ENCODE data around the gene IMPG2. TPM values are rescaled to one million over a fixed set of nuclear protein-coding genes. Genes with fewer than 3 reads are reported as not detected.
"Not testable (repeated sequence)": the region's sequence is repeated elsewhere in the genome, so short reads cannot be mapped to it uniquely, and the experiment has no call there.

Gene IMPG2
- polyA plus RNA-seq (ENCODE audit: insufficient read length in 12 of 12), result 1 to 10 TPM in 8 of 12 donors, under 1 TPM in 3, not detected in 1; 0.94 to 1.9 (median 1.2) TPM
- long read RNA-seq, donor 1, result 0 reads
- long read RNA-seq, donor 2, result 0 reads
- long read RNA-seq, donor 3, result 0 reads
- long read RNA-seq, donor 4, result 0 reads
- long read RNA-seq, donor 5, result 0 reads
- long read RNA-seq, donor 6, result 0 reads
- long read RNA-seq, donor 7, result 0 reads
- long read RNA-seq, donor 8, result 0 reads
- long read RNA-seq, donor 9, result 0 reads
- long read RNA-seq, donor 10, result 0 reads
- long read RNA-seq, donor 11, result 0 reads

DNA sequence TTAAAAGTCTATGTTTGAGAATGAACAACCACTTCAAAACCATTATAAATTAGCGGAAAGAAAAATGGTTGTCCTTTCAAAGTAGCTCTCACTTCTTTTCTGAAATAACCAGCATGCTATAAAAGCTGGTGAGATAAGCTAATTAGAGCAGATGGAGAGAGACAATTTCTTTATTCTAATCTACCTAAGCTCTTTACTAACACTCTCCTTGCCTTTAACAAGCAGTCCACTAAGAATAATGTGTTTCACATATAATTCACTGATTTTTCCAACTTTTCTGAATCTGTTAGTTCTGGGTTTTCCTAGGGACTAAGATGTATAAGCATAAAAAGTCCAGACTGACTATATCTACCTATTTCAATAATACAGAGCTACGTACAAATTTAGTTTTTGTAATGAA is at the start of gene IMPG2:
TSS of gene IMPG2 (minus strand) at position 101 of the 400 bp plus-strand sequence. CDS start 203 bp downstream, outside the sequence.
- no peak for DNase-seq

GRCh38 chr3:101362406-101362805 is 42.0 kb upstream of the IMPG2 start:
- DNase-seq, result no peak

DNA sequence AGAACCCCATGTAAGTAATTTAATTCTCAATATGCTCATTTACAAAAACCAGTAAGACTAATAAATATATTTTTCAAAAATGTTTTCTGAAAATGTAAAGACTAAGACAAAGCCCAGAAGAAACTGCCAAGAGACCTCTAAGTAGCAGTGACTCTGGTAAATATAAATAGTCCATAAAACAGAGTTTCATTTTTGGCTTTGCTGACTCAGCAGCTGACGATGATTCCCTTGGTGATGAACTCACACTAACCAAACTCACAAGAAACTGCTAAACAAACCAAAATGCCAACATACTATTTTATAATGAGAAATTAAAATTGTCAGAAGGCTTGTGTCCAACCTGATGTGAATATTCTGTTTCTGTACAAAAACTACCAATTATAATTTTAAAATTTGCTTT is 31.5 kb upstream of the IMPG2 start:
- peak; percentile 4 for DNase-seq

- DNase-seq, result no peak
Measured at GRCh38 chr3:101340591-101340990, 20.2 kb upstream of the IMPG2 start.

- no peak for DNase-seq
Measured at GRCh38 chr3:101333883-101334282, 13.5 kb upstream of the IMPG2 start.

GRCh38 chr3:101329016-101329673 is 8.8 kb upstream of the IMPG2 start:
- DNase-seq, result no peak

GRCh38 chr3:101325393-101326134 is 5.2 kb upstream of the IMPG2 start:
- DNase-seq, result no peak

- no peak for DNase-seq
Measured at GRCh38 chr3:101319531-101319930, 844 bp downstream of the IMPG2 start.

GRCh38 chr3:101312545-101312944 is 7.8 kb downstream of the IMPG2 start:
- DNase-seq, result no peak

DNA sequence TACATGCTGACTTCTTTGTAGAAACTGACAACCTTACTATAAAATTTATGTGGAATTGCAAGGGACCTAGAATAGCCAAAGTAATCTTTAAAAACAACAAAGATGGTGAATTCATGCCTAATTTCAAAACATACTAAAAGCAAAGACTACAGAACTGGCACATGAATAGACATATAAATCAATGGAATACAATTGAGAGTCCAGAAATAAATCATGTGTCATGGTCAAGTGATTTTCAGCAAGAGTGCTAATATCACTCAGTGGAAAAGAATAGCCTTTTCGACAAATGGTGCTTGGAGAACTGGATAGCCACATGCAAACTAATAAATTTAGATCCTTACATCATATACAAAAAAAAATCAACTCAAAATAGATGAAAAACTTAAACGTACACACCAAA is 8.7 kb downstream of the IMPG2 start:
- DNase-seq, result no peak

DNA sequence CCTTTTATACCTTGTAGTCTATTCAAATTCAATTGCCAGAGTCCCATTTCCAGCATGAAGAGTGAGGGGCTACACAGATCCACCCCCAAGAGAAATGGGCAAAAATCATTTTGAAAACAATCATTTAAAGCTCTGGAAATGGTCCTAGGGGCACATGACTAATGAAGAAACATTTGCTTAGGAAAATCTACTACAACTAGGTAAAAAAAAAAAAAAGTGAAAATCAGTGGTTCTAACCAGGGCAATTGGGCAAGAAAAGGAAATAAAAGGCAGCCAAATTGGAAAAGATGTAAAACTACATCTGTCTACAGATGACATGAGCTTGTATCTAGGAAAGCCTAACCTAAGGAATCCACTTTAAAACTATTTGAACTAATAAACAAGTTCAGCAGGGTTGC is 9.4 kb downstream of the IMPG2 start:
- no peak for DNase-seq

GRCh38 chr3:101308147-101308772 is 12.1 kb downstream of the IMPG2 start:
- DNase-seq, result not testable (repeated sequence)

DNA sequence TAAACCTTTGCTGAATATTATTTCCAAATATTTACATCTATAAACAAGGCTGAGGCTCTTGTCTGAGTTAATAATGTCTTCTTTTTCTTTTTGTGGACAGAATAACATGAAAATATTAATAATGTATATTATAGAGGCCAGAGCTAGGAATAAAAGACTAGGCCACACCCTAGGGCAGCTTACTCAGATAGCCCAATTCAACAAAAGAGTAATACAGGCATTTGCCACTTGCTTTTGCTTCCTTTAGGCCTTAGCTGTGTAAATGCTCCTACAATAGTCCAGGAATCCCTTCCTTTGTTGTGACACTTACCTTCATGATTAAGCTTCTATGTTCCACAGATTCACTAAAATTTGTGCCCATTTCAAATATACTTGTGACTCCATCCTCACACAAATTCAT is 16.5 kb downstream of the IMPG2 start:
- DNase-seq, result no peak

- no peak for DNase-seq
Measured at GRCh38 chr3:101303089-101303731, 17.2 kb downstream of the IMPG2 start.

- DNase-seq, result no peak
Measured at GRCh38 chr3:101300073-101300472, 20.3 kb downstream of the IMPG2 start.

- DNase-seq, result no peak
Measured at GRCh38 chr3:101292027-101292426, 28.3 kb downstream of the IMPG2 start.

- no peak for DNase-seq
Measured at GRCh38 chr3:101288294-101288693, 32.1 kb downstream of the IMPG2 start.

DNA sequence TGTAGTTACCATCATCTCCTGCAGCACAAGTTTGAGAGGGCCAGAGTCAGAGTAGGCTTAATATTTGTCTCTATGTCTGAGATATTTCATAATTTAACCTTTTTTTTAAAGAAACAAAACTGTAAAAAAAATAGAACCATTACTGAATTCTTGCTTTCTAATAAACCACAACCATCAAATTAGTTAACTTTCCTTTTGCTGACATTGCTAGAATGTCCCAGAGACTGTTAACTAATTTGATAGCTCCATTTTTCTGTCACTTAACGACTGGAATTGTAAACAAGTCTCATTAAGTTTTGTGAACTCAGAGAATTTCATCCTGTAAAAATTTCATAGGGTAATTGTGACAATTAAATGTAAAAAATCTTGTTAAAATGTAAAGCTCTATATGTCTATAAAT is 35.6 kb downstream of the IMPG2 start:
- DNase-seq, result no peak

- peak; percentile 29 for DNase-seq
Measured at GRCh38 chr3:101281521-101282030, 38.8 kb downstream of the IMPG2 start.

DNA sequence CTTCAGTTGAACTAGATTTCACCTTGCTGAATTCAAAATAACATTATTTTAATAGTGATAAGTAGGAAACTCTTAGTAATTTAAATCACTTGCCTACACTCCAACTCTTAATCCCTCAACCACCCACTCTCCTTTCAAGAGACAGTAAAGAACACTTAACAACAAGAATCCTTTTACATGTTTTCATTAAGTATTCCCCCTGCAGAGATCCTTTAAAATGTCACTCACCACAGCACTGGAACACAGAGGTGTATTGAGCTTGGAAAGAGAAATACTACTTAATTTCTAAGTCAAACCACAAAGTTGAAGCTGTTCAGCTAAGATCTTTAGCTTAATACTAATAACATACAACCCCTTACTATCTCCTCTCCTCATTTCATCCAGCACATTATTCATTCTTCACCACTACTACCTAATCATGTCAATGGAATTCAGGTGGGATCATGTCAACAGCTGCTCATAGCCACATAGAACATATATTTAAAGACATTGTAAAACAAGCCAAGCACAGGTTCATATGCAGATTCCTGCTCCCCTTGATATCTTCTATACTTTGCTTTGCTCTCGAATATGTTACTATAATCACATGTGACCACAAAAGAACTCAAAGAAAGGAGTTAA is 40.5 kb downstream of the IMPG2 start:
- DNase-seq, result no peak

DNA sequence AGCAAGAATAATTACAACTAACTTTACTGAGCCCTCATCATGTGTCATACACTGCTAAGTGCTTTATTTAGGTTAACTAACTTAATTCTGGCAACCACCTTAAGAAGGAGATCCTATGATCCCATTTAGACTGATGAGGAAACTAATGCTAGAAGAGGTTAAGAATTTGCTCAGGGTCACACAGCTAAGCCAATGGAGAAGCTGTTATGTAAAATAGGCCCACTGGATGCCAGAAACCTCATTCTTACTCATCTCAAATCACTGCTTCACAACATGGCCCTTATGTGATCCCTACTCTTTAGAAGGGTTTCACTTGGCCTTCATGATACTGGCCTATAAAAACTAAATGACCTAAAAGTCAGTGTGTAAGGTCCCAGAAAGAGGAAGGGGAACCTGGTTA is 41.2 kb downstream of the IMPG2 start:
- DNase-seq, result no peak

All from muscle of arm (tissue), 14 donors.